HepG2 (cell line): Measurements from ENCODE around the gene SYT7. TPM values are rescaled to one million over a fixed set of nuclear protein-coding genes. Genes with fewer than 3 reads are reported as not detected.

ENCODE experiments used
- ATAC-seq: fragments of 200-7000 bp; cut with Tn5 transposase; 3 replicates; pipeline ENCODE4 v1.9.1; 2020; ENCODE audit warnings: mild to moderate bottlenecking, moderate library complexity
- BruUV-seq: library from RNA; stranded (reverse); fragments of 400-500 nt; replicated peaks from 2 replicates; lab custom pipeline; 2021; lab: Mats Ljungman, UMichigan
- CTCF ChIA-PET: fragments of 300-600 bp; formaldehyde crosslinking; extraction: SDS; loops from one replicate; lab custom pipeline; 2021; ENCODE audit warnings: low total read pairs, inconsistent platforms, low intra/inter-chr PET ratio; lab: Yijun Ruan, JAX
- POLR2A ChIA-PET: fragments of 350-600 bp; sonication (Branson Sonifier 250); formaldehyde crosslinking; loops from one replicate; lab custom pipeline; 2020; ENCODE audit warnings: antibody characterized with exemption, inconsistent platforms; lab: Yijun Ruan, JAX
- DNase-seq: peaks from one replicate; pipeline ENCODE4 v3.0.0-alpha.2; 2015; ENCODE audit warnings: low spot score
- FAIRE-seq: peaks from 3 replicates; lab custom pipeline; 2011; peaks lifted over from hg19 to GRCh38; lab: Jason Lieb, UNC
- H2AFZ ChIP-seq: one replicate; pipeline ENCODE4 v1.6.1; 2011; ENCODE audit warnings: low read length, inconsistent platforms
- H3K27ac ChIP-seq: fragments of 300-600 bp; 3 replicates; pipeline ENCODE4 v1.8.0; 2011; ENCODE audit warnings: mixed run types, mild to moderate bottlenecking, mixed read lengths, low read length, inconsistent platforms; ENCODE audit not compliant: insufficient read depth; ENCODE audit errors: extremely low read length
- H3K27me3 ChIP-seq, 2 experiments: fragments of 200-600 bp in 1 of 2; 2 replicates in 1 of 2; 3 replicates in 1 of 2; pipeline versions ENCODE4 v1.6.0 to v1.8.0; 2011; ENCODE audit warnings: low read length in 2 of 2, mild to moderate bottlenecking in 2 of 2, moderate library complexity in 2 of 2, inconsistent platforms in 1 of 2; ENCODE audit not compliant: insufficient read depth in 2 of 2, control insufficient read depth in 1 of 2
- H3K36me3 ChIP-seq, 2 experiments: fragments of 200-600 bp in 1 of 2; replicated peaks in 1 of 2; 2 replicates in 1 of 2; 3 replicates in 1 of 2; pipeline versions ENCODE4 v1.5.1 to v1.8.0; 2011; ENCODE audit warnings: low read length in 2 of 2, inconsistent platforms in 1 of 2; ENCODE audit not compliant: insufficient read depth in 2 of 2, control insufficient read depth in 1 of 2
- H3K4me1 ChIP-seq: 2 replicates; pipeline ENCODE4 v1.5.1; 2012; ENCODE audit warnings: low read length, inconsistent platforms; ENCODE audit not compliant: insufficient read depth
- H3K4me2 ChIP-seq: 2 replicates; pipeline ENCODE4 v1.6.0; 2011; ENCODE audit warnings: low read depth, low read length, inconsistent platforms
- H3K4me3 ChIP-seq, 3 experiments: fragments of 200-600 bp in 1 of 3; sonication (generic), shearing (Covaris generic) in 1 of 3; replicated peaks in 1 of 3; 2 replicates each; pipeline ENCODE4 v1.5.1; 2011 to 2016; ENCODE audit warnings: low read length in 3 of 3, inconsistent platforms in 2 of 3, low read depth in 2 of 3, mild to moderate bottlenecking in 2 of 3, control low read depth in 1 of 3, mixed read lengths in 1 of 3; ENCODE audit not compliant: insufficient read depth in 1 of 3
- H3K79me2 ChIP-seq: one replicate; pipeline ENCODE4 v1.6.1; 2011; ENCODE audit warnings: low read length, inconsistent platforms; ENCODE audit not compliant: insufficient read depth
- H3K9ac ChIP-seq: 2 replicates; pipeline ENCODE4 v1.6.0; 2011; ENCODE audit warnings: mild to moderate bottlenecking, low read depth, low read length, inconsistent platforms; ENCODE audit not compliant: insufficient read depth
- H3K9me3 ChIP-seq: 2 replicates; pipeline ENCODE4 v1.5.1; 2012; ENCODE audit warnings: mild to moderate bottlenecking, low read length
- H4K20me1 ChIP-seq: 2 replicates; pipeline ENCODE4 v1.6.0; 2011; ENCODE audit warnings: inconsistent platforms, mild to moderate bottlenecking, low read length, moderate library complexity; ENCODE audit not compliant: insufficient read depth
- RFXANK ChIP-seq: IDR thresholded peaks from 2 replicates; pipeline ENCODE4 v1.6.1; 2016
- SIN3B ChIP-seq: fragments of 150-350 bp; IDR thresholded peaks from 2 replicates; pipeline ENCODE4 v1.6.1; 2014; ENCODE audit warnings: low read length
- ZNF263 ChIP-seq: sonication (generic); formaldehyde crosslinking; IDR thresholded peaks from 2 replicates; pipeline ENCODE4 v1.4.0; 2020; ENCODE audit warnings: missing genetic modification reagents
- WGBS: methylation state at CpG from one replicate; pipeline ENCODE4 v1.1.6; 2017; ENCODE audit warnings: low lambda C conversion rate; 5-methylcytosine and 5-hydroxymethylcytosine counted together
- in situ Hi-C: cut with HindIII; loops from 2 replicates; pipeline ENCODE4 v1.10.0; 2017; ENCODE audit warnings: low pct_unique_long_range_greater_than_20kb; ENCODE audit not compliant: extremely low pct_ligation_motif_present
- intact Hi-C: fragments of 100-400 bp; cut with micrococcal nuclease; formaldehyde crosslinking; loops from one replicate; pipeline ENCODE4 v1.10.0; 2022; ENCODE audit not compliant: unreplicated experiment
- polyA plus RNA-seq, 8 experiments: library from polyadenylated mRNA; depleted of rRNA in 3 of 8; stranded (reverse) in 7 of 8; unstranded in 1 of 8; fragments of >200 nt; fragmentation: Illumina TruSeq in 4 of 8; extraction: Trizol in 4 of 8; gene quantifications; 2 replicates each; pipeline versions ENCODE4 v1.2.1 to v1.2.3, GENCODE V29; 2011 to 2016; ENCODE audit warnings: low read depth in 4 of 8, missing spikeins in 1 of 8, mixed read lengths in 1 of 8; ENCODE audit not compliant: insufficient read depth in 1 of 8
- total RNA-seq, 5 experiments: library from RNA; depleted of rRNA; stranded (reverse); fragments of >200 nt; fragmentation: Illumina TruSeq; extraction: Trizol; gene quantifications; 2 replicates each; pipeline ENCODE4 v1.2.3, GENCODE V29; 2016; ENCODE audit warnings: low read depth in 1 of 5
- TF ChIP-seq, protein P1 (sequence below): sonication (generic); formaldehyde crosslinking; IDR thresholded peaks from 2 replicates; pipeline ENCODE4 v1.4.0; 2020; ENCODE audit warnings: missing genetic modification reagents, low read depth, mild to moderate bottlenecking, borderline replicate concordance

The SYT7 gene
- total and polyA plus RNA-seq, 2 of the 13 experiments (the other 11 are each of a cell fraction or from before 2014, with no cell fraction given), result 1.4 to 4.4 TPM

- no peak overlapping the region for H3K4me3 ChIP-seq
- no peak overlapping the region for H2AFZ ChIP-seq
- ChIA-PET POLR2A (no interaction called here), CTCF (interaction anchor here (7.4 kb wide), 1 partner anchor 35 kb away, joined by 87 read pairs; no protein-coding TSS in a partner anchor)
- no peaks in the 10 kb centered on the region for H4K20me1 ChIP-seq
- intact Hi-C loops, result no loop called here
- DNase-seq, result no peak
- no peaks in the 10 kb centered on the region for H3K9me3 ChIP-seq
- H3K27ac ChIP-seq, result no peak overlapping the region
- no peaks in the 10 kb centered on the region for H3K79me2 ChIP-seq
- in situ Hi-C loops, result no loop called here
- TF ChIP-seq SIN3B, result no peak
- TF ChIP-seq, protein P1, sequence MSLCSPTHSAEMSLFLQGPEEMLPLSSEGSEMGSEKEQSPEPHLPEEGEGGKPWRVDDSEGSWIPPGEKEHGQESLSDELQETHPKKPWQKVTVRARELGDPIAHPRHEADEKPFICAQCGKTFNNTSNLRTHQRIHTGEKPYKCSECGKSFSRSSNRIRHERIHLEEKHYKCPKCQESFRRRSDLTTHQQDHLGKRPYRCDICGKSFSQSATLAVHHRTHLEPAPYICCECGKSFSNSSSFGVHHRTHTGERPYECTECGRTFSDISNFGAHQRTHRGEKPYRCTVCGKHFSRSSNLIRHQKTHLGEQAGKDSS (CRISPR knock-in tag), result peak; percentile 75; the same call in 1 of the 2 replicates
- peaks cover 5% of the 10 kb centered on the region for H3K4me1 ChIP-seq
- H3K36me3 ChIP-seq, result no peaks in the 10 kb centered on the region
- peaks cover 11 to 33% of the 10 kb centered on the region in 2 experiments for H3K27me3 ChIP-seq
- BruUV-seq, result no TSS peak
- no peak overlapping the region for H3K4me2 ChIP-seq
- WGBS, result 44% methylated on average over 11 of the region's 11 CpGs
- FAIRE-seq, result no peak
- ATAC-seq, result no peak
- no peak overlapping the region for H3K9ac ChIP-seq
Measured at GRCh38 chr11:61513143-61513765, 67.6 kb downstream of the SYT7 start.

DNA sequence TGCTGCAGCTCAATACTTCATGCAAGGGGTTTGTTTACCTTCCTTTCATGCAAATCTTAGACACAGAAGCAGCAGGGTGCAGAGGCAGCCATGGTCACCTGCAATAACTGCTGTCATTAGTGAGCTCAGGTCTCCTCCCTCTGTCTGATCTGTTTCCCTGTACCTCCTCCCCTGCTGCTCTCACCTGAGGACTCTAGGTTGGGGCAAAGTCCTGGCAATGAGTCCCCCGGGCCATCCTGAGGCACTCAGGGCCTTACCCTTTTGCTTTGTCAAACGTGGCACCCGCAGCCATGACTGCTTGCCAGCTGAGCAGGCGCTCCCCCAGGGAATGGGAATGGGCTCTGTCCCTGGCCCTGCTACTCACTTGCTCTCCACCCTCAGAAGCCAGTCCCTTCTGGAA, 68.4 kb downstream of the SYT7 start:
- Histone ChIP-seq H3K4me1 (peaks cover 14% of the 10 kb centered on the region), H3K27me3 (peaks cover 14 to 41% of the 10 kb centered on the region in 2 experiments), H3K4me2 (no peak overlapping the region), H4K20me1 (no peaks in the 10 kb centered on the region), H3K4me3 (no peak overlapping the region), H3K36me3 (no peaks in the 10 kb centered on the region), H3K9me3 (no peaks in the 10 kb centered on the region), H3K27ac (no peak overlapping the region), H3K79me2 (no peaks in the 10 kb centered on the region), H2AFZ (no peak overlapping the region), H3K9ac (no peak overlapping the region)
- no CpG with 5 or more reads among the region's 4 CpGs for WGBS
- FAIRE-seq (no peak), DNase-seq (no peak), ATAC-seq (no peak)
- BruUV-seq, result no TSS peak
- ChIA-PET CTCF (interaction anchor here (7.4 kb wide), 1 partner anchor 35 kb away, joined by 87 read pairs; no protein-coding TSS in a partner anchor), POLR2A (interaction anchor here (1.5 kb wide), 1 partner anchor 24 kb away, joined by 4 read pairs; no protein-coding TSS in a partner anchor)
- TF ChIP-seq ZNF263 (CRISPR knock-in tag), result 0 out of 2 replicates have a peak, but pooled peaks have one; percentile 20
- TF ChIP-seq RFXANK (CRISPR knock-in tag), result no peak
- intact Hi-C loops, result no loop called here
- in situ Hi-C loops, result no loop called here
